Heart left ventricle (tissue), 13 donors: Measurements from ENCODE around the gene CIAO3.

Source experiments
- CTCF ChIP-seq, 12 donors: fragments of 200-600 bp; sonication (generic) in 4 of 12; IDR thresholded peaks; one replicate each; pipeline versions ENCODE4 v1.5.0 to v1.8.0; 2018 to 2022; ENCODE audit warnings: antibody characterized with exemption in 12 of 12, mild to moderate bottlenecking in 5 of 12
- POLR2A ChIP-seq, 2 donors: fragments of 450-650 bp; IDR thresholded peaks; one replicate each; pipeline ENCODE4 v1.6.1; 2017; ENCODE audit warnings: antibody characterized with exemption in 2 of 2, mild to moderate bottlenecking in 2 of 2, moderate library complexity in 2 of 2
- donor health status: ischemic (EF 13 %, LVEDD 7.1; RV severe dilation, severe dysfunction).
- donor health status: DM: no; HTN: yes; CAD: no.
- donor health status: DM: no; HTN: no; CAD: no.
- donor health status: ischemic (EF 25% LVEDD 6.9; RV normal size, moderate dysfunction).
- donor health status: ischemic (EF 25% LVEDD 5.7; RV mildly dilated, moderate dysfunction).
- donor health status: ischemic (EF 35%, LVEDD 5.7; RV mildly dilated, moderate dysfunction).
- donor health status: nonischemic (EF 11% LVEDD 7.7; RV severe dilation, severe dysfunction).
- donor health status: DM: yes; HTN: yes; CAD: no.
- donor health status: PGD.
- donor health status: ischemic (EF 29% LVEDD 5.4; RV normal size, mild dysfunction).
- donor health status: nonischemic (EF 23%, LVEDD 6.1; RV moderate dilation, normal function).

DNA sequence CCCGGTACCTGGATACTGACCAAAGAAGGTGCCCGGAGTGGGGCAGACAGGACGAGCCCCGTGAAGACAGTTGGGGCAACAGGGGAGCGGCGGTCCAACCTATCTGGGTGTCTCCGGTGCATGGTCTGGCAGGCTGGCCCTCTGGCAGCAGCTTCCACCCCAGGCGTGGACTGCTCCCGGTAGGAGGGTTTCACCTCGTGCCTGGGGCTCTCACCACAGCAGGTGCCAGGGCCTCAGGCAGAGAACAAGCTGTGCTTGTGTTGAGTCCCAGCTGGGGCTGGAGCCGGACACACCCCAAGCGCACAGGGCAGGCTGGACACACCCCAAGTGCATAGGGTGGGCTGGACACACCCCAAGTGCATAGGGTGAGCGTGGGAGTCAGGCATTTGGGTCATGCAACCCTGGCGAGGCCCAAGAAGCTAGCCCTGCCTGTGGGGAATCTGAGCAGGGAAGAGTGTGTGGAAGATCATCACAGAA lies 33.7 kb downstream of the CIAO3 start:
- no peak for TF ChIP-seq CTCF (IDR thresholded peaks at IDR 0.05)
- no peak for TF ChIP-seq POLR2A (IDR thresholded peaks at IDR 0.05)
